CD14-positive monocyte (primary cell): ENCODE results near the gene INF2. TPM values are rescaled to one million over a fixed set of nuclear protein-coding genes. Genes with fewer than 3 reads are reported as not detected.

Experiments used
- DNase-seq, 3 donors: peaks; one replicate each; pipeline ENCODE4 v3.0.0-alpha.2; 2011 to 2022
- H2AFZ ChIP-seq: 2 replicates; pipeline ENCODE4 v1.6.0; 2012; ENCODE audit warnings: mild to moderate bottlenecking, low read depth, low read length, inconsistent platforms; ENCODE audit not compliant: insufficient read depth, poor library complexity, severe bottlenecking
- H3K27ac ChIP-seq, 2 donors: 1 replicate in 1 of 2; 2 replicates in 1 of 2; pipeline ENCODE4 v1.5.1; 2012 to 2013; ENCODE audit warnings: low read length in 2 of 2, control low read depth in 1 of 2, inconsistent platforms in 1 of 2, low read depth in 1 of 2, mild to moderate bottlenecking in 1 of 2
- H3K27me3 ChIP-seq, 2 donors: one replicate each; pipeline versions ENCODE4 v1.6.0 to v1.6.1; 2011 to 2013; ENCODE audit warnings: low read length in 2 of 2; ENCODE audit not compliant: control insufficient read depth in 2 of 2, insufficient read depth in 2 of 2
- H3K36me3 ChIP-seq, 2 donors: replicated peaks in 1 of 2; 1 replicate in 1 of 2; 2 replicates in 1 of 2; pipeline versions ENCODE4 v1.5.1 to v1.6.1; 2012 to 2013; ENCODE audit warnings: low read length in 2 of 2, control low read depth in 1 of 2, inconsistent platforms in 1 of 2, mild to moderate bottlenecking in 1 of 2; ENCODE audit not compliant: insufficient read depth in 2 of 2, control insufficient read depth in 1 of 2
- H3K4me1 ChIP-seq, 2 donors: 1 replicate in 1 of 2; 2 replicates in 1 of 2; pipeline versions ENCODE4 v1.5.1 to v1.6.1; 2012 to 2013; ENCODE audit warnings: low read length in 2 of 2, control low read depth in 1 of 2, inconsistent platforms in 1 of 2, mild to moderate bottlenecking in 1 of 2, moderate library complexity in 1 of 2; ENCODE audit not compliant: insufficient read depth in 2 of 2, control insufficient read depth in 1 of 2
- H3K4me2 ChIP-seq: replicated peaks from 2 replicates; pipeline ENCODE3; 2012; ENCODE audit warnings: low read length, moderate library complexity, mild to moderate bottlenecking; ENCODE audit not compliant: poor library complexity, severe bottlenecking; ENCODE audit errors: extremely low read depth
- H3K4me3 ChIP-seq, 3 experiments: fragments of 200-600 bp in 1 of 3; sonication (generic) in 1 of 3; replicated peaks in 1 of 3; 1 replicate in 2 of 3; 2 replicates in 1 of 3; pipeline ENCODE4 v1.5.1; 2011 to 2013; ENCODE audit warnings: low read length in 3 of 3, mild to moderate bottlenecking in 3 of 3, control low read depth in 2 of 3, low read depth in 2 of 3, inconsistent platforms in 1 of 3, moderate library complexity in 1 of 3
- H3K79me2 ChIP-seq: 2 replicates; pipeline ENCODE4 v1.6.0; 2012; ENCODE audit warnings: mild to moderate bottlenecking, control low read depth, inconsistent platforms, low read length, moderate library complexity; ENCODE audit not compliant: insufficient read depth
- H3K9ac ChIP-seq: 2 replicates; pipeline ENCODE4 v1.6.0; 2017; ENCODE audit warnings: low read length, mild to moderate bottlenecking; ENCODE audit not compliant: insufficient read depth, poor library complexity, severe bottlenecking
- H3K9me3 ChIP-seq, 2 donors: replicated peaks in 1 of 2; 1 replicate in 1 of 2; 2 replicates in 1 of 2; pipeline versions ENCODE4 v1.5.1 to v1.6.1; 2012 to 2013; ENCODE audit warnings: low read length in 2 of 2, control low read depth in 1 of 2; ENCODE audit not compliant: control insufficient read depth in 1 of 2, insufficient read depth in 1 of 2
- H4K20me1 ChIP-seq: 2 replicates; pipeline ENCODE4 v1.6.0; 2012; ENCODE audit warnings: mild to moderate bottlenecking, low read length, control low read depth, moderate library complexity; ENCODE audit not compliant: insufficient read depth
- H3K27ac Mint-ChIP-seq, 7 donors: one replicate each; pipeline ENCODE4 v1.8.0; 2020; ENCODE audit warnings: mild to moderate bottlenecking in 7 of 7, mixed read lengths in 7 of 7, moderate library complexity in 6 of 7, inconsistent platforms in 2 of 7
- H3K27me3 Mint-ChIP-seq, 3 donors: one replicate each; pipeline ENCODE4 v1.8.0; 2021 to 2022; ENCODE audit warnings: low read depth in 3 of 3, mild to moderate bottlenecking in 3 of 3, mixed read lengths in 3 of 3, moderate library complexity in 3 of 3, inconsistent platforms in 1 of 3
- H3K36me3 Mint-ChIP-seq, 2 donors: one replicate each; pipeline ENCODE4 v1.8.0; 2020; ENCODE audit warnings: mixed read lengths in 2 of 2, inconsistent platforms in 1 of 2, mild to moderate bottlenecking in 1 of 2
- H3K4me1 Mint-ChIP-seq: one replicate; pipeline ENCODE4 v1.8.0; 2020; ENCODE audit warnings: mild to moderate bottlenecking, mixed read lengths
- H3K4me3 Mint-ChIP-seq, 2 donors: one replicate each; pipeline ENCODE4 v1.8.0; 2020; ENCODE audit warnings: mild to moderate bottlenecking in 2 of 2, mixed read lengths in 2 of 2, moderate library complexity in 1 of 2
- H3K9me3 Mint-ChIP-seq, 7 donors: one replicate each; pipeline ENCODE4 v1.8.0; 2020 to 2022; ENCODE audit warnings: mixed read lengths in 7 of 7, mild to moderate bottlenecking in 6 of 7, moderate library complexity in 6 of 7, inconsistent platforms in 2 of 7
- CTCF ChIP-seq: fragments of 200-600 bp; IDR thresholded peaks from one replicate; pipeline ENCODE4 v1.8.0; 2022; ENCODE audit warnings: antibody characterized with exemption, mild to moderate bottlenecking
- WGBS: methylation state at CpG from one replicate; pipeline ENCODE4 v1.1.5; 2013; ENCODE audit warnings: missing lambda C conversion rate; ENCODE audit not compliant: insufficient coverage; 5-methylcytosine and 5-hydroxymethylcytosine counted together
- intact Hi-C, 2 donors: fragments of 100-400 bp; cut with micrococcal nuclease; formaldehyde crosslinking; loops; one replicate each; pipeline versions ENCODE4 v1.15.0 to v1.15.1; 2023
- polyA minus RNA-seq: library from RNA; depleted of rRNA, polyadenylated mRNA; stranded (reverse); fragments of >200 nt; gene quantifications from 2 replicates; pipeline ENCODE4 v1.2.3, GENCODE V29; 2012
- polyA plus RNA-seq, 3 donors: library from polyadenylated mRNA; depleted of rRNA in 1 of 3; unstranded in 2 of 3; stranded (reverse) in 1 of 3; fragments of 300-500 nt in 2 of 3; fragments of >200 nt in 1 of 3; fragmentation: Illumina TruSeq in 2 of 3; gene quantifications; 1 replicate in 2 of 3; 2 replicates in 1 of 3; pipeline ENCODE4 v1.2.3, GENCODE V29; 2012 to 2021
- total RNA-seq, 12 experiments: library from RNA in 1 of 12; stranded (reverse) in 1 of 12; fragments of 120-200 nt in 1 of 12; gene quantifications; one replicate each; pipeline ENCODE4 v1.2.4 and lab custom pipeline; 2013 to 2026; ENCODE audit warnings: mixed read lengths in 6 of 12, inconsistent platforms in 1 of 12

The INF2 gene
- total RNA-seq (2013), result 11.1 TPM
- polyA plus RNA-seq (10 to 100 TPM in 1 of 3 donors, 1 to 10 TPM in 2; 2.9 to 23.3 (median 3.8) TPM), polyA minus RNA-seq (11.7 and 15.9 TPM in 2 replicates), total RNA-seq (lab: John Stamatoyannopoulos, UW) (9.0 to 40.2 (median 20.1) reads per million in 11 experiments)

GRCh38 chr14:104689109-104689880, at the start of gene INF2:
INF2 (plus strand) TSS chr14:104689618; CDS start chr14:104701366, 11,748 bp downstream.
- peaks cover 32% of the 10 kb centered on the region for H4K20me1 ChIP-seq
- no peak for TF ChIP-seq CTCF
- peaks cover 0 to 13% of the 10 kb centered on the region in 2 donors for H3K27me3 ChIP-seq
- Mint-ChIP-seq H3K27ac (peak within 1 kb of the TSS in 5 of 7 donors; percentile 28 to 70 (median 64)), H3K4me3 (peak within 1 kb of the TSS; percentile 78 to 83), H3K36me3 (no peaks in the 10 kb centered on the region), H3K27me3 (peaks cover 9 to 13% (median 10%) of the 10 kb centered on the region in 3 donors), H3K9me3 (peaks cover 0 to 4% (median 0%) of the 10 kb centered on the region in 7 donors), H3K4me1 (peaks cover 44% of the 10 kb centered on the region)
- intact Hi-C loops, result no loop called here
- WGBS, result 4% methylated on average over 41 of the region's 76 CpGs
- H3K79me2 ChIP-seq, result peaks cover 22% of the 10 kb centered on the region
- peak within 1 kb of the TSS; percentile 89 for H2AFZ ChIP-seq
- H3K4me3 ChIP-seq, result peak within 1 kb of the TSS; percentile 46 to 85 (median 66)
- peak within 1 kb of the TSS in 1 of 2 donors; percentile 61 for H3K27ac ChIP-seq
- no peaks in the 10 kb centered on the region for H3K36me3 ChIP-seq
- H3K4me1 ChIP-seq, result peaks cover 33 to 62% of the 10 kb centered on the region in 2 donors
- DNase-seq, result peak; percentile 33 to 49 (median 37)
- H3K4me2 ChIP-seq, result peak within 1 kb of the TSS; percentile 95
- no peaks in the 10 kb centered on the region for H3K9me3 ChIP-seq
- H3K9ac ChIP-seq, result peak within 1 kb of the TSS; percentile 76

DNA sequence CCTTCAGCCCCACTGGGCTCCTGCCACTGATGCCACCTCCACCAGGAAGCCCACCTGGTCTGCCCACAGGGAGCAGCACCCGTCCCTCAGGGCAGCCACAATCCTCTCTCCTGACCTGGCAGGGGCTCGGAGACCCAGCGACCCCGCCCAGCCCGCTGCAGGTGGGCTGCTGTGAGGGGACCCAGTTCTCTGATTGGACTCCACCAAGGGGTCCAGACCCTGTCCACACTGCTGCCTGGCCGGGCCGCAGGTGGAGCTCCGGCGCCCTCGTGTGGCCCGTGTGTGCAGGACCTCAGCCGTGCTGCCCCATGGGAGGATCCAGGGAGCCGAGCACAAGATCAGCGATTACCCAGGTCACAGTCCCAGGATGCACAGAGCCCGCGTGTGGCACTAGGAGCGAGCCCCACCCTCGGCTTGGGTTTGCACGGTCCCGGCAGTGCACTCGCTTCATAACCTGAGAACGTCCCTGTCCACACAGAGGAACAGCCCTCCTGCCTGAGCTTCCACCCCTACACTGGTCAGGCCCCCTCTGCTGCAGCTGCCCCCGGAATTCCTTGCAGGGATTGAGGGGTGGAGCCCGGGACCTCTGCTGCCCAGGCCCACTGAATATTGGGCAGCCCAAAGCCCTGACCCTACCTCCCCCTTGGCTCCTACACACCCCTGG, 49.4 kb upstream of the INF2 start:
- Histone ChIP-seq H3K4me1 (peaks cover 3 to 9% of the 10 kb centered on the region in 2 donors), H2AFZ (no peak overlapping the region), H3K79me2 (no peaks in the 10 kb centered on the region), H3K36me3 (no peaks in the 10 kb centered on the region), H3K27me3 (no peaks in the 10 kb centered on the region), H4K20me1 (no peaks in the 10 kb centered on the region), H3K4me3 (no peak overlapping the region), H3K9me3 (no peaks in the 10 kb centered on the region), H3K9ac (no peak overlapping the region), H3K4me2 (no peak overlapping the region), H3K27ac (no peak overlapping the region)
- Mint-ChIP-seq H3K27ac (no peak overlapping the region), H3K27me3 (peaks cover 2 to 15% (median 12%) of the 10 kb centered on the region in 3 donors), H3K9me3 (peaks cover 0 to 3% (median 0%) of the 10 kb centered on the region in 7 donors), H3K4me1 (peaks cover 13% of the 10 kb centered on the region), H3K4me3 (no peak overlapping the region), H3K36me3 (no peaks in the 10 kb centered on the region)
- TF ChIP-seq CTCF, result peak; percentile 90
- 14% methylated on average over 24 of the region's 24 CpGs for WGBS
- intact Hi-C loops, result loop anchor here in 1 of 2 donors (10.0 kb wide), 1 partner anchor 505 kb away; the partner anchor contains the start of gene KIF26A
- peak in 2 of 3 donors; percentile 13 to 43 for DNase-seq
